LNCAP (cell line): ENCODE measurements around the gene SLC38A8.

Source experiments
- CTCF ChIP-seq: fragments of 450-650 bp; IDR thresholded peaks from 2 replicates; pipeline ENCODE4 v1.5.1; 2017; ENCODE audit warnings: mild to moderate bottlenecking

SLC38A8 gene

GRCh38 chr16:84059111-84059510 lies 16.5 kb upstream of the SLC38A8 start:
- TF ChIP-seq CTCF, result no peak

- no peak for TF ChIP-seq CTCF
Observed at GRCh38 chr16:84058664-84059063, 16.1 kb upstream of the SLC38A8 start.

- TF ChIP-seq CTCF, result no peak
Observed at GRCh38 chr16:84058211-84058610, 15.6 kb upstream of the SLC38A8 start.

- no peak for TF ChIP-seq CTCF
Observed at GRCh38 chr16:84056933-84057332, 14.3 kb upstream of the SLC38A8 start.

- TF ChIP-seq CTCF, result no peak
Observed at GRCh38 chr16:84055801-84056634, 13.4 kb upstream of the SLC38A8 start.

- no peak for TF ChIP-seq CTCF
Observed at GRCh38 chr16:84055366-84055765, 12.8 kb upstream of the SLC38A8 start.

- no peak for TF ChIP-seq CTCF
Observed at GRCh38 chr16:84054916-84055315, 12.3 kb upstream of the SLC38A8 start.

- no peak for TF ChIP-seq CTCF
Observed at GRCh38 chr16:84054271-84054670, 11.7 kb upstream of the SLC38A8 start.
